Panc1 (cell line): Measurements from ENCODE around the gene UNC80. TPM values are rescaled to one million over a fixed set of nuclear protein-coding genes. Genes with fewer than 3 reads are reported as not detected.

ENCODE experiments used
- ATAC-seq: fragments of 200-7000 bp; cut with Tn5 transposase; 2 replicates; pipeline ENCODE4 v1.9.1; 2020; ENCODE audit warnings: mild to moderate bottlenecking, moderate library complexity
- BruUV-seq: library from RNA; stranded (reverse); fragments of 400-500 nt; replicated peaks from 2 replicates; lab custom pipeline; 2021; lab: Mats Ljungman, UMichigan
- CTCF ChIA-PET: fragments of 300-600 bp; sonication (Branson Sonifier 250); formaldehyde crosslinking; loops from one replicate; lab custom pipeline; 2022; ENCODE audit warnings: antibody characterized with exemption; lab: Charles Lee
- POLR2A ChIA-PET: fragments of 300-600 bp; sonication (Branson Sonifier 250); formaldehyde crosslinking; loops from one replicate; lab custom pipeline; 2022; ENCODE audit warnings: antibody characterized with exemption; lab: Charles Lee
- DNase-seq: peaks from one replicate; pipeline ENCODE4 v3.0.0-alpha.2; 2010; ENCODE audit warnings: low read depth, low spot score
- H3K27ac ChIP-seq: 2 replicates; pipeline ENCODE4 v1.5.1; 2011; ENCODE audit warnings: mild to moderate bottlenecking, low read length, inconsistent platforms
- H3K27me3 ChIP-seq: fragments of 200-500 bp; sonication (Bioruptor generic); 2 replicates; pipeline ENCODE4 v1.6.0; 2014; ENCODE audit warnings: low read length, inconsistent platforms; ENCODE audit not compliant: control insufficient read depth, insufficient read depth
- H3K36me3 ChIP-seq: fragments of 200-500 bp; sonication (Bioruptor generic); 2 replicates; pipeline ENCODE4 v1.5.1; 2014; ENCODE audit warnings: inconsistent platforms, mild to moderate bottlenecking, low read length, moderate library complexity; ENCODE audit not compliant: control insufficient read depth, insufficient read depth
- H3K4me1 ChIP-seq: 2 replicates; pipeline ENCODE4 v1.5.1; 2011; ENCODE audit warnings: inconsistent platforms, mild to moderate bottlenecking, low read length, moderate library complexity; ENCODE audit not compliant: control insufficient read depth, insufficient read depth
- H3K4me3 ChIP-seq, 2 experiments: 2 replicates each; pipeline ENCODE4 v1.5.1; 2011 to 2012; ENCODE audit warnings: low read depth in 2 of 2, low read length in 2 of 2, mild to moderate bottlenecking in 2 of 2, inconsistent platforms in 1 of 2, moderate library complexity in 1 of 2
- H3K9me3 ChIP-seq: fragments of 200-500 bp; sonication (Bioruptor generic); 2 replicates; pipeline ENCODE4 v1.5.1; 2014; ENCODE audit warnings: low read depth, mild to moderate bottlenecking, inconsistent platforms, low read length, moderate library complexity; ENCODE audit not compliant: control insufficient read depth, insufficient read depth
- POLR2AphosphoS5 ChIP-seq: IDR thresholded peaks from 2 replicates; pipeline ENCODE4 v1.6.1; 2012; ENCODE audit warnings: mild to moderate bottlenecking, low read depth, low read length, moderate library complexity
- SIN3A ChIP-seq: IDR thresholded peaks from 2 replicates; pipeline ENCODE4 v1.6.1; 2012; ENCODE audit warnings: low read depth, mild to moderate bottlenecking, low read length, moderate library complexity, borderline replicate concordance; ENCODE audit not compliant: insufficient read depth
- TCF7L2 ChIP-seq: IDR thresholded peaks from 2 replicates; pipeline ENCODE4 v1.6.1; 2011; ENCODE audit warnings: mild to moderate bottlenecking, low read depth, low read length, inconsistent platforms
- in situ Hi-C: cut with HindIII; loops from 2 replicates; pipeline ENCODE4 v1.10.0; 2016; ENCODE audit warnings: low sequenced_read_pairs, low pct_unique_long_range_greater_than_20kb
- intact Hi-C: fragments of 100-400 bp; cut with micrococcal nuclease; formaldehyde crosslinking; loops from one replicate; pipeline ENCODE4 v1.10.0; 2022; ENCODE audit not compliant: unreplicated experiment
- total RNA-seq: library from RNA; stranded (reverse); gene quantifications from one replicate; pipeline ENCODE4 v1.2.1, GENCODE V29; 2021; ENCODE audit not compliant: unreplicated experiment
- TF ChIP-seq, protein P1 (sequence below): fragments of 450-650 bp; IDR thresholded peaks from 2 replicates; pipeline ENCODE4 v1.5.1; 2017; ENCODE audit warnings: mild to moderate bottlenecking
- TF ChIP-seq, protein P2 (sequence below), 2 experiments: IDR thresholded peaks; 2 replicates each; pipeline ENCODE4 v1.6.1; 2011 to 2012; ENCODE audit warnings: low read depth in 2 of 2, control low read depth in 1 of 2, low read length in 1 of 2, mild to moderate bottlenecking in 1 of 2, moderate library complexity in 1 of 2; ENCODE audit not compliant: insufficient read depth in 1 of 2

Gene UNC80
- total RNA-seq, 1 experiment from 2014 or later: 0.08 TPM

DNA sequence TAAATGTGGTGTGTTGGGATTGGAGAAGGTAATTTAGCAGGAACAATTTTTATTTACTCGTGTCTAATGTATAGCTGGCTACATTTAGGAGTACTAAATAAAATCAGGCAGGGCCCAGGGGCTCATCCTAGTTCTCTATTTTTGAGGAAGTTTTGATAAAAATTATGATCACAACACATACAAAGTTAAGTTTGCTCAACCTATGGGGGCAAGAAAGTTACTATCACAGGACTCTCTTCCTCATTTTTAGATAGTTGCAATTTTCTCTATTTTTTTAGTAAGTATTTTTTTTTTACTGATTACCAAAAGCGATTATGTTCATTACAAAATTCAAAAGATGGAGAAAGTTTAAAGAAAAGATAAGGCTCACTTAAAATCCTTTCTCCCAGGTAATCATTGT lies 170.8 kb downstream of the UNC80 start:
- no peak for TF ChIP-seq POLR2AphosphoS5
- TF ChIP-seq, protein P1, sequence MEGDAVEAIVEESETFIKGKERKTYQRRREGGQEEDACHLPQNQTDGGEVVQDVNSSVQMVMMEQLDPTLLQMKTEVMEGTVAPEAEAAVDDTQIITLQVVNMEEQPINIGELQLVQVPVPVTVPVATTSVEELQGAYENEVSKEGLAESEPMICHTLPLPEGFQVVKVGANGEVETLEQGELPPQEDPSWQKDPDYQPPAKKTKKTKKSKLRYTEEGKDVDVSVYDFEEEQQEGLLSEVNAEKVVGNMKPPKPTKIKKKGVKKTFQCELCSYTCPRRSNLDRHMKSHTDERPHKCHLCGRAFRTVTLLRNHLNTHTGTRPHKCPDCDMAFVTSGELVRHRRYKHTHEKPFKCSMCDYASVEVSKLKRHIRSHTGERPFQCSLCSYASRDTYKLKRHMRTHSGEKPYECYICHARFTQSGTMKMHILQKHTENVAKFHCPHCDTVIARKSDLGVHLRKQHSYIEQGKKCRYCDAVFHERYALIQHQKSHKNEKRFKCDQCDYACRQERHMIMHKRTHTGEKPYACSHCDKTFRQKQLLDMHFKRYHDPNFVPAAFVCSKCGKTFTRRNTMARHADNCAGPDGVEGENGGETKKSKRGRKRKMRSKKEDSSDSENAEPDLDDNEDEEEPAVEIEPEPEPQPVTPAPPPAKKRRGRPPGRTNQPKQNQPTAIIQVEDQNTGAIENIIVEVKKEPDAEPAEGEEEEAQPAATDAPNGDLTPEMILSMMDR: no peak
- TF ChIP-seq, protein P2, sequence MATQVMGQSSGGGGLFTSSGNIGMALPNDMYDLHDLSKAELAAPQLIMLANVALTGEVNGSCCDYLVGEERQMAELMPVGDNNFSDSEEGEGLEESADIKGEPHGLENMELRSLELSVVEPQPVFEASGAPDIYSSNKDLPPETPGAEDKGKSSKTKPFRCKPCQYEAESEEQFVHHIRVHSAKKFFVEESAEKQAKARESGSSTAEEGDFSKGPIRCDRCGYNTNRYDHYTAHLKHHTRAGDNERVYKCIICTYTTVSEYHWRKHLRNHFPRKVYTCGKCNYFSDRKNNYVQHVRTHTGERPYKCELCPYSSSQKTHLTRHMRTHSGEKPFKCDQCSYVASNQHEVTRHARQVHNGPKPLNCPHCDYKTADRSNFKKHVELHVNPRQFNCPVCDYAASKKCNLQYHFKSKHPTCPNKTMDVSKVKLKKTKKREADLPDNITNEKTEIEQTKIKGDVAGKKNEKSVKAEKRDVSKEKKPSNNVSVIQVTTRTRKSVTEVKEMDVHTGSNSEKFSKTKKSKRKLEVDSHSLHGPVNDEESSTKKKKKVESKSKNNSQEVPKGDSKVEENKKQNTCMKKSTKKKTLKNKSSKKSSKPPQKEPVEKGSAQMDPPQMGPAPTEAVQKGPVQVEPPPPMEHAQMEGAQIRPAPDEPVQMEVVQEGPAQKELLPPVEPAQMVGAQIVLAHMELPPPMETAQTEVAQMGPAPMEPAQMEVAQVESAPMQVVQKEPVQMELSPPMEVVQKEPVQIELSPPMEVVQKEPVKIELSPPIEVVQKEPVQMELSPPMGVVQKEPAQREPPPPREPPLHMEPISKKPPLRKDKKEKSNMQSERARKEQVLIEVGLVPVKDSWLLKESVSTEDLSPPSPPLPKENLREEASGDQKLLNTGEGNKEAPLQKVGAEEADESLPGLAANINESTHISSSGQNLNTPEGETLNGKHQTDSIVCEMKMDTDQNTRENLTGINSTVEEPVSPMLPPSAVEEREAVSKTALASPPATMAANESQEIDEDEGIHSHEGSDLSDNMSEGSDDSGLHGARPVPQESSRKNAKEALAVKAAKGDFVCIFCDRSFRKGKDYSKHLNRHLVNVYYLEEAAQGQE (IDR thresholded peaks at IDR 0.05; ENCODE audit: insufficient read depth in 1 of 2, low read depth in 2 of 2, low read length in 1 of 2): no peak
- no peak for TF ChIP-seq TCF7L2
- TF ChIP-seq SIN3A: no peak
- ATAC-seq (no peak), DNase-seq (no peak)
- Histone ChIP-seq H3K4me3 (no peak overlapping the region), H3K9me3 (no peaks in the 10 kb centered on the region), H3K27ac (no peak overlapping the region), H3K36me3 (no peaks in the 10 kb centered on the region), H3K27me3 (no peaks in the 10 kb centered on the region), H3K4me1 (no peaks in the 10 kb centered on the region)
- CTCF ChIA-PET: no interaction called here
- in situ Hi-C loops: no loop called here
- no TSS peak for BruUV-seq
- intact Hi-C loops: no loop called here
- POLR2A ChIA-PET: no interaction called here

DNA sequence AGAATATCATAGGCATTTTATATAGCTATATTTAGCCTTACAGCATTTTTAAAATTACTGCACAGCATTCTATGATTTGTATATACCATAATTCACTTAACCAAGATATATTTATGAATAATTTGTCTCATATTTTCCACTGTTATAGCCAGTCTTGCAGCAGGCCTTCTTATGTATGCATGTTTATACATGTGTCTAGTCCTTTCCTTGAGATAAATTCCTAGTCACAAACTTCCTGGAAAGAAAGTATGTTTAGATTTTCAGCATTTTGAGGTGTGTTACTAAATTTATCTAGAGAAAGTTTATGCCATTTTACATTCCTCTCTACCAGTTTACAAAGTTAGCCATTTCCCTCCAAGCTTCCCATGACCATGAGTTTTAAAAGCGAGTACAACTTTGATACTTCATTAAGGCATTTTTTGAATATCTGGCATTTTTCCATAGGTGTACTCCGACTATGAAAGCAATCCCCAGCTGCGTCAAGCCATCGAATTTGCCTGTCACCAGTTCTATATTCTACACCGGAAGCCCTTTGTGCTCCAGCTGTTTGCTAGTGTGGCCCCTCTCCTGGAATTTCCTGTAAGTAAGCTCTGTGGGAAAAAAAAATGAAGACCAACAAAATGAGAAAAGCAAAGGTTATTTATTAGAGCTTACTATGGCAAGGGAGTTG lies 171.4 kb downstream of the UNC80 start:
- in situ Hi-C loops (no loop called here), intact Hi-C loops (no loop called here)
- no peak overlapping the region for H3K4me3 ChIP-seq
- ChIA-PET POLR2A (no interaction called here), CTCF (no interaction called here)
- DNase-seq (no peak), ATAC-seq (no peak)
- no peak overlapping the region for H3K27ac ChIP-seq
- BruUV-seq: no TSS peak
- no peaks in the 10 kb centered on the region for H3K27me3 ChIP-seq
- H3K4me1 ChIP-seq: no peaks in the 10 kb centered on the region
- no peak for TF ChIP-seq TCF7L2
- no peak for TF ChIP-seq POLR2AphosphoS5
- no peak for TF ChIP-seq SIN3A
- TF ChIP-seq, protein P2 (IDR thresholded peaks at IDR 0.05; ENCODE audit: insufficient read depth in 1 of 2, low read depth in 2 of 2, low read length in 1 of 2): no peak
- TF ChIP-seq, protein P1: no peak
- no peaks in the 10 kb centered on the region for H3K9me3 ChIP-seq
- H3K36me3 ChIP-seq: no peaks in the 10 kb centered on the region
